Endometrial microvascular endothelial cells (primary cell): ENCODE data around the gene INIP. TPM values are rescaled to one million over a fixed set of nuclear protein-coding genes. Genes with fewer than 3 reads are reported as not detected.

Experiments
- total RNA-seq: library from RNA; depleted of rRNA; stranded (reverse); fragments of >200 nt; gene quantifications from one replicate; pipeline ENCODE4 v1.2.3, GENCODE V29; 2015; ENCODE audit errors: inconsistent ontology term

Gene INIP
- total RNA-seq, 1 donor from 2014 or later: 27.4 TPM

Other genes starting within 250 kb of the INIP start
- gene KIAA1958, start 231.3 kb downstream of the INIP start, total RNA-seq: 0.46 TPM
- 2.8 TPM for gene SNX30, start 32.6 kb upstream of the INIP start, total RNA-seq
- not detected for gene SLC46A2, start 172.8 kb upstream of the INIP start, total RNA-seq